Fibroblast of skin of scalp (primary cell): Measurements from ENCODE around the gene LCA5L.
"Not testable (repeated sequence)": the region's sequence is repeated elsewhere in the genome, so short reads cannot be mapped to it uniquely, and the experiment has no call there.

Source experiments
- DNase-seq: peaks from one replicate; pipeline ENCODE4 v3.0.0-alpha.2; 2013

LCA5L gene

GRCh38 chr21:39451332-39452206, 6.0 kb upstream of the LCA5L start, which contains the start of gene SH3BGR:
SH3BGR (plus strand) TSS chr21:39451970; CDS start chr21:39452097, 127 bp downstream.
- DNase-seq: peak; percentile 39

DNA sequence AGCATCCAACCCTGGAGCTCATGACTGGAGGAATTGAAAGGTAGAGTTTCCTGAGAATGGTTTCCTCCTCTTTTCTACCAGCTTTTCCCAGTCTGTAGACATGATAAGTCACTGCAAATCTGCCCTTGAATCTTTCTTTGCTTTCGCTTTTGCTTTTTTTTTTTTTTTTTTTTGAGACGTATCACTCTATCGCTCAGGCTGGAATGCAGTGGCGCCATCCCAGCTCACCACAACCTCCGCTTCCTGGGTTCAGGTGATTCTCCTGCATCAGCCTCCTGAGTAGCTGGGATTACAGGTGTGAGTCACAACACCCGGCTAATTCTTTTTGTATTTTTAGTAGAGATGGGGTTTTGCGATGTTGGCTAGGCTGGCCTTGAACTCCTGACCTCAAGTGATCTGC, 1.7 kb upstream of the LCA5L start:
- no peak for DNase-seq

- peak; percentile 77 for DNase-seq
Observed at GRCh38 chr21:39444421-39445180, 977 bp downstream of the LCA5L start.

DNA sequence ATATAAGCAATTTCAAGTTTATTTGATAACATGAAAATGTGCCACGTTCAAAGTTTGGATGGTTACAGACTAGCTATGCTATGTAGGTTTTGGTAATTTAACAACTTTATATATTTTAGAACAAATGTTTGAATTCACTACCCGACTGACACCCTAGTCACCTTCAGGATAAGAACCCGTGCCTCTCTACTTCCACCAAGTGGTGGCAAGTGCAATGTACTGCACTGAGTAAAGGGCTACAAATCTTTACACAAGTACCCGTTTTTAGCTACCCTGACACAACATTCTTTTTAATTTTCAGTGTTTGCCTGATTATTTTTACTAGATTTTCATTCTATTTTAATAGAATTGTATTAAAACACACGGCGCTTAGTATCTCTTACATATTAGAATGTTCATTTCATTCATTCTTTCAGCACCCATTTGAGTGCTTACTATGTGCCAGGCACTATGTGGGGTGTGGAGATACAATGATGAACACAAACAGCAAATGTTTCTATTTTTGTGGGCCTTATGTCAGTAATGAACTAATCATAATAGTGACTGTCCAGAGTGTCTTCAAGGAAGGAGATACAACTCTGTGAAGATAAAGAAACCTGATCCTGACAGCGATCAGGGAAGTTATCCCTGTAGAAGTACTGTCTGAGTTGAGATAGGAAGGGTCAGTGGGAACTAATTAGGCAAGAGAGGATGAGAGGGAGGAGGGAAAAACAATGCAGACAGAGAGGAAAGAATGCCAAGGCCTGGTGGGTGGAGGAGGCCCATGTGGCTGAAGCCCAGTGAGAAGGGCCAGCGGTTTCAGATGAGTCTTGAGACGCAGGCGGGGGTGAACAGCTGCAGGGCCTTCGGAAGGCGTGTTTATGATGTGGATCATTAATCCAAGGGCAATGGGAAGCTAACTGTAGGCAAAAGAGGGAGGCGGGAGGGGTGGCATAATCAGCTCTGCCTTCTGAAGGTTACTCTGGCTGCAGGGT, 3.8 kb downstream of the LCA5L start:
- peak; percentile 48 for DNase-seq

- DNase-seq: no peak
Observed at GRCh38 chr21:39439232-39439631, 6.3 kb downstream of the LCA5L start.

DNA sequence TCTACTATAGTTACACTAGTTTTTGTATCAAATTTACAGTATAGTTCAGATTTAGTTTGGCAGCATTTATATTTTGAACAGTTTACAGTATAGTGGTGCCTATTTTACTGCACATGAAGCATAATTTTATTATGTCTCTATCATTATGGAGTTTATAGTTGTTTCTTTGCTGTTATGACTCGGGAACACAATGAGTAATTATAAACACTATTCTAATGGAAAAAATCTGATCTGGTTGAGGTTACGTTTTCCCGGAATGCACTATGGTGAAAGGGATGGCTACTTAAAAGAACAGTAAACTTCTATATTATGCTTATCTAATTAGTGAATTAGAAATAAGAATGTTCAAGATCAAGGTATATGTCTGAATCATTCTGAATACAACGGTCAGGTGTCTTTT, 10.6 kb downstream of the LCA5L start:
- no peak for DNase-seq

DNA sequence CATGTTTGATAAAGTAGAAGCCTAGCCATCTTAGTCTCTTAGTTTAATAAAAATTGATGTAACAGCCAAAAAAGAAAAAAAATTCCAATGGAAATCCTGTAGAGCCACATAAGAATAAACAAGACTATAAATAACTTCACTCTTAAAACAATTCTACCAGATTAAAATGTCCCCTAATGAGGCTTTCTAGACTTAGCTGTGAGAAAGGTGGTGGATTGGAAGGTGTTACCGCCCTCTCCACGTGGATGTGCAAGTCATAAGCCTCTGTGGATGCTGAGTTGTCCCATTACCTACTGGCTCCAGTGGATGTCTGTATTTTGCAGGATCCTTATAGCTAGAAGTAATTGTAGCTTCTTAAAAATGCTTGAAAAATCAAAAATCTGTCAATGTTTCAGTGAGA, 14.6 kb downstream of the LCA5L start:
- DNase-seq: no peak

- peak; percentile 38 for DNase-seq
Observed at GRCh38 chr21:39430457-39430856, 15.1 kb downstream of the LCA5L start.

DNA sequence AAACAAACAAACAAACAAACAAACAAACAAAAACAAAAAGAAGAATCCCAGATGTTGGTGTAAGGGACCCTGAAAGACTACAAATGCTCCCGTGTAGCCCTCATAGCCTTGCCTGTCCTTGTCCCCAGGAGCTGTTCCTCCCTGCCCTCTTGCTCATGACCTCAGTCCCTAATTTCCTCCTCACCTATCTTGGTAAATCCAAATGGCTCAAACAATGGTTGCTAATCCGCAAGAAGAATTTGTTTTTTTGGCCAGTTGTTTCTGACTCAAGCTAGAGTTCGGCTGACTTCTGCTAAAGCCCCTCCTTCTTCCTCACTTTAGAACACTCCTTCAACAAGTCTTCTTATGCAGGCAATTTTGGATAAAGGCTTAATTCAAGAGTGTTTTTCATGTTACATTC, 15.6 kb downstream of the LCA5L start:
- DNase-seq: no peak

DNA sequence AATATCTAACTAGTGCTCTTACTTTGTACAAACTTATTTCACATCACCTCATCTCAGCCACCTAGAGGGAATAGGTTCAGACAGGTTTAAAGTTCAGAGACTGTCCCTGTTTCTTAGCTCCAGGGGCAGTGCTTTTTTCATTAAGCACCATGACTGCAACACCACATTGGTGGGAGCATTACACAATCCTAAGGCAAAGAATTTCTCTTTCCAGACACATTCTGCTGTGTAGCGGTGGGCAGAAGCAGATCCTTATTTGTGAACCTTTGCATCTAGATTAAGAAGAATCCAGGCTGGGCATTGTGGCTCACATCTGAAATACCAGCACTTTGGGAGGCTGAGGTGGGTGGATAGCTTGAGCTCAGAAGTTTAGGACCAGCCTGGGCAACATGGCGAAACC, 16.1 kb downstream of the LCA5L start:
- DNase-seq: no peak

- no peak for DNase-seq
Observed at GRCh38 chr21:39422527-39423241, 22.9 kb downstream of the LCA5L start.

DNA sequence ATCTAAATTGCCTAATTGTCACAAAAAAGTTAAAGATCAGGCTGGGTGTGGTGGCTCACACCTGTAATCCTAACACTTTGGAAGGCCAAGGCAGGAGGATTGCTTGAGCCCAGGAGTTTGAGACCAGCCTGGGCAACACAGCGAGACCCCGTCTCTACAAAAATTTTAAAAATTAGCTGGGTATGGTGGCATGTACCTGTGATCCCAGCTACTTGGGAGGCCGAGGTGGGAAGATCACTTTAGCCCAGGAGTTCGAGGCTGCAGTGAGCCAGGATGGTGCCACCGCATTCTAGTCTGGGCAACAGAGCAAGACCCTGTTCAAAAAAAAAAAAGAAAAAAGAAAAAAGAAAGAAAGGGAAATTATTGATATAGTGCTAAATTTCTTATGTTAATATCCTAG, 26.4 kb downstream of the LCA5L start:
- not testable (repeated sequence) for DNase-seq

DNA sequence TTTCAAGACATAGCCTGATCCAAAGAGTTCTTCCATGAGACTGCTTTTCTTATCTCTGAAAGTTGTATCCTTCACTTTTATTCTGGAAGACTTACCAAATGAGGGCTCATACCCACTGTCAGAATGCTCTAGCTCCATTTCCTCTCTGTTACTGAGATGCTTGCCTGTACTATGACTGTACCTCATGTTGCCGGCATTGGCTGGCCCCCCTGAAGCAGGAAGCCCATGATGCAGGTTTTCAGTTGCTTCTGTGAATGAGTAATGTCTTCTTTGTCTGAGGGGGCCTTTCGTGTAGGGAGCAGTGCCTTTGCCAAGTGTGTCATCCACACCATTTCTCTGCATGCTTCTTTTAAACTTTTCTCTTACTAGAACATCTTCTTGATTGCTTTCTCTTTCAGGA, 39.5 kb downstream of the LCA5L start:
- DNase-seq: no peak

DNA sequence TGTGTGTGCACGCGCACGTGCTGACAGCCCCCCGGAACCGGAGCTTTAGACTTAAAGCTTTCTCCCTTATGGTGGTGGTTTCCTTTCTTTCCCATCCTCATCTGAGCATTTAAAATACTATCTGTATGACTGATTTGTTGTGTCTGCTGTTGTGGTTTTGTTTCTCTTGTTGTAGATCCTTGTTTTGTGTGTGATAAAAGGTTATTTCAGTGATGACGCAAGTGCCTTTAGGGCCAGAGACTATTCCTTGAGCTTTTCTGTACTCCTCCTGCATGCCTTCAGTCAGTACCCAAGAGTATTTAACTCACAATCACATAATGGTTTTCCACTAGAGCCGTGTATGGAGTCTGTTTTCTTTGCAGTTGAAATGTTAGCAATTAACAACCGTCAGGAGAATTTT, 45.4 kb downstream of the LCA5L start:
- no peak for DNase-seq

DNA sequence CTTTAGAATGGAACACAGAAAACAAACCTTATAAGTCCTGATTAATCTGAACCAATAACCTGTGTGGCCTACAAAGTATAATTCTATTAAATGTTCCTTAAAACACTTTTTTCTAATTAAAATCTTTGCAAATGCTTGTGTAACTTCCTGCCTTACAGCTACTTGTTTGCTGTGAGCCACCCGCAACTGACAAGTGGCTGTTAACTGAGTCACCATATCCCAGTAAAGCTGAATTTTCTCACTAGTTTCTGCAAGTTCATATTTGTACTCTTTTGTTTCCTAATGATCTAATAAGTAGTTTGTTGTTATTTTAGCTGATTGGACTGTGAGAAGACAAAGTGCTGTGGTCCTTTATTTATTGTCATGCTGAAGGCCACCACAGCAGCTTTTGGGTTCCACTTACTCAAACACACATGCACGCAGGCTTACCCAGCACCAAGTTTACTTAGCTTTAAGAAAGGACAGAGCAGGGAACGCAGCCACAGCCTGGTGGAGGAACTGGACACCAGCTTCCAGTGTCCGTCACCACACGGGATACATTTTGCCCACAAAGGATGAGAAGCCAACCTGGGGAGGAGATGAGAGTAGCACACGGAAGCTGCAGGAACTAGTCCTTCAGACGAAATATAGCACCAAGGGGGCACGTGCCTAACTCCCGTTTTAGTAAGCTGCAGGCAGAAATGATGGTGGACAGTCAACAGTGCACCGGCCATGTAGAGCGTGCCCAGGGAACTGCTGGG, 47.8 kb downstream of the LCA5L start:
- DNase-seq: no peak

GRCh38 chr21:39392981-39393380, 52.6 kb downstream of the LCA5L start:
- no peak for DNase-seq

- no peak for DNase-seq
Observed at GRCh38 chr21:39390212-39390765, 55.3 kb downstream of the LCA5L start.

- no peak for DNase-seq
Observed at GRCh38 chr21:39388811-39389155, 56.8 kb downstream of the LCA5L start.

- peak; percentile 76 for DNase-seq
Observed at GRCh38 chr21:39388038-39388810, 57.4 kb downstream of the LCA5L start.

GRCh38 chr21:39387461-39388037, 58.0 kb downstream of the LCA5L start:
- peak; percentile 89 for DNase-seq
